Right lung (tissue), 10 donors: ENCODE results near the gene SNX32. TPM values are rescaled to one million over a fixed set of nuclear protein-coding genes. Genes with fewer than 3 reads are reported as not detected.

Experiments used
- DNase-seq, 2 donors: peaks; one replicate each; pipeline ENCODE4 v3.0.0-alpha.2; 2013
- long read RNA-seq, 8 donors: transcript quantifications; one replicate each; lab custom pipeline, GENCODE V29; 2026
- polyA plus RNA-seq, 5 donors: library from polyadenylated mRNA; unstranded; fragments of 120-200 nt; gene quantifications; one replicate each; pipeline versions ENCODE4 v1.2.1 to v1.2.3, GENCODE V29; 2013; ENCODE audit warnings: inconsistent platforms in 1 of 5, low replicate concordance in 1 of 5; ENCODE audit not compliant: insufficient read length in 5 of 5, insufficient read depth in 1 of 5

SNX32 gene
- 1 to 10 TPM; 1.6 to 5.2 (median 3.1) TPM for polyA plus RNA-seq
- long read RNA-seq, donor 1, partial matches to known transcripts: 1,150 of 1,156 reads
- long read RNA-seq, donor 1, other reads (novel, unspliced or antisense): 6 of 1,156 reads
- long read RNA-seq, donor 2, partial matches to known transcripts: 0 of 2 reads
- long read RNA-seq, donor 2, other reads (novel, unspliced or antisense): 0 of 2 reads
- long read RNA-seq, donor 3, partial matches to known transcripts: 1,105 of 1,105 reads
- long read RNA-seq, donor 3, other reads (novel, unspliced or antisense): 0 of 1,105 reads
- long read RNA-seq, donor 4, partial matches to known transcripts: 210 of 686 reads
- long read RNA-seq, donor 4, other reads (novel, unspliced or antisense): 476 of 686 reads
- long read RNA-seq, donor 5, partial matches to known transcripts: 1,199 of 1,267 reads
- long read RNA-seq, donor 5, other reads (novel, unspliced or antisense): 68 of 1,267 reads
- long read RNA-seq, donor 6, partial matches to known transcripts: 1,142 of 1,143 reads
- long read RNA-seq, donor 6, other reads (novel, unspliced or antisense): 0 of 1,143 reads
- long read RNA-seq, donor 7, partial matches to known transcripts: 1,374 of 1,383 reads
- long read RNA-seq, donor 7, other reads (novel, unspliced or antisense): 9 of 1,383 reads
- long read RNA-seq, donor 8, partial matches to known transcripts: 126 of 484 reads
- long read RNA-seq, donor 8, other reads (novel, unspliced or antisense): 358 of 484 reads

DNA sequence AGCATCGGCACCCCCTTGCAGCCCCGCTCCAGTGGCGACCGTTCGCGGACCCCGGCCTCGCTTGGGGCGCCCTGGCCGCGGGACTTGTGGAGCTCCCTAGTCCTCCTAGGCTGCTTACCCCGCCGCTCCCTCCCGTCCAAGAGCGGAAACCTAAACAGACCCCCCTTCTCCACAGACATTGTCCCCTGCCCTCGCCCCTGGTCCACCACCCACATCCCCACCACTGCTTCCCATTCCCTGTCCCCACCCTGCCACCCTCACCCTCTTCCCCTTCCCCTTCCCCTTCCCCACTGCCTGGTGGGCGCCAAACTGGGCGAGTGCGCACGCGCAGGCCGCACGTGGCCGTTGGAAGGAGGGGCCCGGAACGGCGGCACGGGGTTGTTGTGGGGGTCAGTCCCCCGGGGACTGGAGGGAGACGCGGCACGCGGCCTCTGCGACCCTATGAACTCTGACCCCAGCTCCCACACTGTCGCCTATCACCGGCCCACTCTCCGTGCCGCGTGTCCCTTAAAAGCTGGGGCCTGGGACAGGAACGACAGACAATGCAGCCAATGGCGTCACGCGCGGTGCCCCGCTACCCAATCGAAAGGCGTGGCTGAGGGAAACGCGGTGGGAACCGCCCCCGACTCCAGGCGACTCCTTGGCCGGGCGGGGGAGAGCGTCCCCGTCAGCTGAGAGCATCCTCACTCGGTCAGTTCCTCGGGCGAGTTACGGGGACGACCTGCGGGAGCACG lies at the start of gene SNX32:
TSS of gene SNX32 (plus strand) at position 667 of the 734 bp plus-strand sequence. CDS start 103 bp downstream, outside the sequence.
- peak; percentile 93 to 94 for DNase-seq

DNA sequence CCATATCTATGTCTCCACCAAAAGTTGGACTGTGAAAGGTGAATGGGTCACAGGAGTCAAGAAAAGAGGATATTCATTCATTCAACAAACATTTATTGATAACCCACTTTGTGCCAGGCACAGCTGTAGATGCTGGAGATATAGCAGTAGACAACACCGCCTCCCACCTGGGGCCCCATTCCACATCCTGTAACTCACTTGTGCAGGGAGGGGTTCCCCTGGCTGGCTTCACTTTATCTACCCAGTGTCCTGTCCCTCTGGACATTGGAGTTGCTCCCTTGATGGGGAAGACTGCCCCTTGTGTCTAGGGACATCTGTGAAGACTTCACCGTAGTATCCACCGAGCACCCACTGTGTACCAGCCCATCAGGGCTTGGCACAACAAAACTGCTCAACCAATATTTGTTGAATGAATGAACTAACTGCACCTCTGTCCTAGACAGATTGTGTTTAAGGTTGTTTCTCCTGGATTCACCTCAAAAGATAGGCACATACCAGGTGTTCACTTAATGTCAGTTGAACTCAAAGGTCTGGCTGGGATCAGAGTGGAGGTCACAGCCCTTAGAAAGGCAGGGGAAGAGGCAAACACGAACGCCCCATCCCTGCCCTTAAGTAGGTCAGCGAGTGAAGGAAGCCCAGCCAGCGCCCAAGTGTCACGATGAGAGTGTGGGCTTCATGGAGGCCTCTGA lies 48.3 kb upstream of the SNX32 start:
- DNase-seq: no peak

DNA sequence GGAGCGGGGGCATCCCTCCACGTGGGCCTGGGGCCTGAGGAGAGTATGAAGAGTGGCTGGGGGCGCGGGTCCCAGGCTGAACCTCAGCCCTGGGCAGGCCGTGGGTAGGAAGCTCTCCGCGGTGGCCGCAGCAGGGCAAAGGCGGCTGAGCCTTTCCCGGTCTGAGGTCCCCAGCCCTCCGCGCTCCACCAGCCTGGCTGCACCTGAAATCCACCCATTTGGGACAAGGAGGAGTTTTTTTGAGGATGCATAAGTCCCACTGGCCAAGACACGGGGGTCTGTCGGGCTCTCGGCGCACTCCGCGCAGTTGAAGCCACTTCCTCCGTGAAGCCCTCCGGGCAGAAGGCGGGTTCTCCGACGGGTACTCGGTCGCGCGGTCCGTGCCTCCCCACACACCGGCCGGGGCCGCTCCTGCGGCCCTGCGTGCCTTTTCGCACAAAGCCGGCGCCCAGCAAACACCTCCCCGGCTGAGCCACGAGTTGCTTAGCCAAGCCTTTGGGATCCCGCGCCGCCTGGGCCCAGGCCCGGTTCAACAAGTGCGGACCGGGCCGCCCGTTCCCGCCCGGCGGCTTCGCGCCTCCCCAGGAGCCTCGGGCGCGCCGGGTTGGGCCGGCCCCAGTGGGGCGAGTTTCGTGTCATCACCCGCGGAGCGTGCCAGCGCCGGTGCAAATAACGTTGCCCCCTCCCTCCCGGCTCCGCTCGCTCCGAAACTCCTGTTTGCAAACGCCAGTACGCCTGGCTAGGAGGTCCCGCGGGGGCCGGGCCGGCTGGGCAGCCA lies 47.6 kb upstream of the SNX32 start:
- no peak for DNase-seq

DNA sequence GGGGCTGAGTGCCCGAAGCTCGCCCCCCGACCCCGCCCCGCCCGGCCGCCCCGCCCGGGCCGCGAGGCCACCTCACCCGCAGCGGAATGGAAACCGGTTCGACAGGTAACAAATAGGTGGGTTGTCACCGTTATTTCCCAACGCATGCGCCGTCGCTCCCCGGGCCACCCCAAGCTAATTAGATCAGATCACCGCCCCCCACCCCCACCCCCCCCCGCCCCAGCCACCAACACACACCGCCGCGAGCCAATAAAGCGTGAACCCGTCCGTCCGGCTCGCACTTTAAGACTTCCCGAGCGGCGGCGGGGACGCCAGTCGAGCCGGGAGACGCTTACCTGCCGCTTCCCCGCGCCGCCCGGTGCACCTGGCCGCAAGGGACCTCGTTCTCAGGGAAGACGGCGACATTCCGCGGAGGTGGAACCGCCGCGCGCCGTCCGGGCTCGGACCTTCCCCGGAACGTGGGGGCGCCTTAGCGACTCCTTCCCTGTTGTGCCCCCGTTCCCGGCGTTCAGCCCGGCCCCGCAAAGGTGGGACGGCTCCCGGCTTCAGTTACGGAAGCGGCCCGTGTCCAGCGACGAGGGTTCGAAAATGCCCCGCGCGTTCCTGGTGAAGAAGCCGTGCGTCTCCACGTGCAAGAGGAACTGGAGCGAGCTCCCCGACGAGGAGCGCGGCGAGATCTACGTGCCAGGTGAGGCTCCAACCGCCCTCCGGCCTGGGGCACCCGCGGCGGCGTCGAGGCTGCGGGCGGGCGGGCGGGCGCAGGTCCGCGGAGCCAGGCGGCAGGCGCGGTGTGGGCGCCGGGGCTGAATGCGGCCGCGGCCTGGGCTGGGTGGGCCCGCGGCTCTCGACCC lies 46.8 kb upstream of the SNX32 start, which contains the start of gene OVOL1:
TSS of gene OVOL1 (plus strand) at position 278 of the 851 bp plus-strand sequence. CDS start at position 589, 311 bp downstream.
- no peak for DNase-seq

DNA sequence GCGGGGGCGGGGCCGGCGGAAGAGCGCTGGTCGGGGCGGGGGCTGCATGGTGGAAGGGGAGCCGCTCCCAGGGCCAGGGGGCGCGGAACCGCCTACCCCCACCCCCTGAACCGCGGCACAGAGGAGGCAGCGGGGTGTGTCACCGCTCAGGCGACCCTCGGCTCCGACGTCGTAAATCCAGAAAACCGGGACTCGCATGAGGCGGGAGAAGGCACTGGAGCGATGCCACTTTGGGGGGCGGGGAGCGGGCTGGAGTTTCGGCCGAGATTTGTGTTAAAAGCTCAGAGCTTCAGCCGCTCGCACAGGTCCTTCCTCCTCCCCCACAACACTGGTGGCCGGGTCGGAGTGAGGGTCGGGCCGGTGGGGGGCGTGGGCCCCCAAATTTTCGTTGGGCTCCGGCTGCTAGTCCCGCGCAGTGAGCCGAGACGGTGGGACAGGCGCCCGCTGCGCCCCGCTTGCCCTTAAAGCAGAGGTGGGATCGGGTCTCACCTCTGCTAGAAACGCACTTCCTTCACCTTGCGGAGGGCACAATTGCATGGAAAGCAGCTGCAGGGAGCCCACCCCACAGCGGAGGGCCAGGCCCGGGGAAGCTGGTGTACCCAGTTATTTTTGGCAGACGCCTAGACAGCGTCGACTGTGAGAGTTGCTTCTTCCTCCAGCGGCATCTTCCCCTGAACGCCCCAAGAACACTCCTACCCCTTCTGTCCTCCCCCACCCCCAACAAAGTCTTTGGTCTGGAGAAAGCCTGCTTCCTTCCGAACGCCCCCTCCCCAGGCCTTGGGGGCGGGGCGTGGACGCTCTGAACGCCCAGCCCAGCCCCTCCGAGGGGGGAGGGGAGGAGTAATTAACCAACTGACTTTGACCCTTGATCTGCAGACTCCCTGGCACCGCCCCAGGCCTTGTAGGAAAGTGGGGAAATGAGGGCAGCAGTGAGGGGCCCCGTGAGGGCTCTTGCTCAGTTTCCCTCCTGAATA lies 45.8 kb upstream of the SNX32 start:
- no peak for DNase-seq

DNA sequence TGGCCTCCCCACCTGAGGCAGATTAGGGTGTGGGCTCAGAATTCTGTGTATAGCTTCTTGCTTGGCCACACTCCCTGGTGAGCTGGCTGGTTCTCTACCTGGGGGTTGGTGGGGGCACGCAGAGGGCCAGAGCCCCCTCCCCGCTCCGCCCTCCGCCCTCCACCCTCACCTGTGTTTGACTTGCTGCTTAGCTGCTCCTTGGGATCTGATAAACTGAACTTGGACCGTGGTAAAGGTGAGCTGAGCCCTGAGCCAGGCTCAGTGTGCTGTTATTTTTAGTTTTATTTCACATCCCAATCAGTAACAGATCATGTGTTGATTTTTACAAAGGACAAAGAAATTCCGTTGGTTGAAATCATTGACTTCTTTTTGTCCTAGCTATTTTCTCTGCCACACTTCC lies 44.9 kb upstream of the SNX32 start:
- DNase-seq: no peak

DNA sequence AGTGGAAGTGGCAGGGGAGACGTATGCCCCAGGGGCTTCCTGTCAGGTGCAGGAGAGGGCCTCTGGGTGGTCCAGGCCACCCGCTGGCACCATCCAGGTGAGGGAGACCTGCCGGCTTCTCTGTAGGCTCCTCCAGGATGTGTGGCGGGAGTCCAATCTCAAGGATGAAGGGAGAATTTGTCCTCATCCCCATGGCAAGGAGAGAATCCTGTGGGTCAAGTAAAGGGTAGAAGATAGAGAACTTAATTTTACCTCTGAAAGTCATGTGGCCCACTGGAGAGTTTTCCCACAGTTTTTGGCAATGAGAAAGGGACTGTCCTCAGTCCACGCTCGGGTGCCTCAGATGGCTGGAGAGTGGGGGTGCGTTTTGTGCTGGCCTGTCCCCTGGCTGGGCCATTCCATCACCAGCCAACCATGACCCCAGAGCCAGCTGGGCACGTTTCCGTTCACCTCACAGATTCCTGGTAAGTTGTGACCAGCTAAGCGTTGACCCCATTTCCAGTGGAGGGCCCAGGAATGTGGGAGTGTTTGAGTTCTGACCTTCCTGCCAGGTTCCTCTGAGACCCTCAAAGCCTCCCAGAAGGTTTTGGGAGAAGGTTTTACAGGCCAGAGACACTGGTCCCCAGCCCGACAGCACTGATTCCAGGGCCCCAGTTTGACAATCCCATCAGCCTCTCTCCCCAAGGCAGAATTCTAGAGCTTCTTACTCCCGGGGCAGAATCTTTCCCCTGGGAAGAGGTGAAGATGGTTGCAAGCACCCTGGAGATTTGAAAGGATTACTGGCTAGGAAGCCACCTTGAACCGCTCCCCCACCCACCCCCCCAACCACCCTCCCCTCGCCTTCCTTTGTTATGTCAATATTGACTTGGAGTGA lies 44.3 kb upstream of the SNX32 start:
- DNase-seq: no peak

DNA sequence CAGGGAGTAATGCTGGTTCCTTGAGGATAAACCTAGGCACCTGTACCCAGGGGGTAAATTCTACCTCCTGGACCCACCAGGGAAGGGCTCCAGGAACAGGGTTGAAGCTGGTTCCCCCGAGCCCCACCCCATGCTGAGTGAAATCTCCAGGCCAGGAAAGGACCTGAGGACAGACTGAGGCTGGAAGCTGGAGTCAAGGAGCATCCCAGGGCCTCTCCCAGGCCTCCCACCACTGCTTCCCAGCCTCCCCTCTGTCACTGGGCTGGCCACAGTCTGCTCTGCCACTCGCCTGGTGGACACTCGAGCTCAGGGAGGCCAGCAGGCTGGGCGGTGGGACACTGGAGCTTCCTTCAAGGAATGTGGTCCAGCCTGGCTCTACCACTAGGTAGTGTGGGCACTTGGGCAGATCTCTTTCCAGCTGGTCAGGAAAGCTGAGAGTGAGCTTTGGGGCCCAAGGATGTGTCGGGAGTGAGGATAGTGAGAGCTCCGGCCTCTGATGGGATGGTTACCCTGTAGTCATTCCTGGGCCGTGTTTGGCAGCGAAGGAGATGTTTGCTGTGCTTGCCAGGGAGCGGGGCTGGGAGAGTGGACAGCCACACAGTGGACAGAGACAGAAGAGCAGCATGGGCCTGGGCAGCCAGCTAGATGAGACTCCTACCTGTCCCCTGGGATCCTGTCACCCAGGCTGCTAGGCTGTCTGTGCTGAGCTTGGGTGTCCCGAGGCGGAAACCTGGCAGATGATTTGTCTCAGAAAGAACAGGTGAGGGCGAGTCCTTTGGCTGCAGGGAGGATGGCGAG lies 43.5 kb upstream of the SNX32 start:
- no peak for DNase-seq

DNA sequence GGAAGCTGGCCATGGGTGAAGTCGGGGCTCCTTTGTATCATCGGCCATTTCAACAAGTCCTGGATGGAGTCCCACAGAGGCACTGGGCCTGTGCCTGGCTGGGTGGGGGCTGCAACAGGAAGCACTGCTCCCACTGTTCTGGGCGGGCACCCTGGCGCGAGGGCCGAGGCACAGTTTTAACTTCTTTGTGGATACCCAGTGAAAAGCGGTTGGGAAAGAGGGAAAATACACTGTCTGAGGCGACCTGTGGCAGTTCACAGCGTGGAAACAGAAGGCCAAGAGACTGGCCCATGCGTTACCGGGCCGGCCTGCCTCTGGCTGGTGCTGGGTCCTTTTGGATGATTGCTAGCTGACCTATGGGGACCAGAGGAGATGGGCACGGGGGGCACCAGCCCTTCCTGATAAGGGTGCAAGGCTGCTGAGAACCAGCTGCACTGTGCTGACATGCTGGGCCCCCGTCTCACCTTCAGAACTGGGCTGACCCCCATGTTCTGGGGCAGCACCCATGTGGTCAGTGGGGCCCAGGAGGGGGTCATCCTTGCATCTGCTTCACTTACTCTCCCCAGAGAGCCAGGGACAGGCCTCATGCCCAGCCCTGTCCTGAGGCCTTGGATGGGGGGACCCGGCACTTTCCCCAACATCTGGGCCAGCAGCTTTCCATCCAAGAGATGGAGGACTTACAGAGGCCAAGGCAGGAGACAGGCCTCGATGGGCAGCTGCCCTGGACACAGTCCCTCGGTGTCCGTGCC lies 42.7 kb upstream of the SNX32 start:
- DNase-seq: no peak

DNA sequence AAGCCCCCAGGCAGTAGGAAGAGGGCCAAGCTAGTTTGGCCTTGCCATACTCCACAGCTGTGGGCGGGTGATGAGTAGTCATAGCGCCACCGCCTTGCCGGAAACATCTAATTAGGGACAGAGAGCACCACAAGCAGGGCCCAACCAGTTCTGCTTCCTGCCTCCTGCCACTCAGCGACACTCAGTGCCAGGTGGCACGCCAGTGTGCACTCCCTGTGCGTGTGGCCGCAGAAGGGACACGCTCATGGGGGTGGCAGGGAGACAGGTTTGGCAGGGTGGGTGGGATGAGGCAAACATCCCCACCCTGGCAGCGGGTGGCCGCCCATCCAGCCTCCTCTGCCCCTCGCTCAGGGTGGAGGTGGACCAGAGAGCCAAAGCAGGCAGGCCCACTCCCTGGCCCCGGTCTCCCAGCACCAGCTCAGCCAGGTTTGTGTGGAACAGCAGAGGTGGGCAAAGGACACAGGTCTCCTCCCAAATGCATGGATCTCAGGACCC lies 42.0 kb upstream of the SNX32 start:
- no peak for DNase-seq

DNA sequence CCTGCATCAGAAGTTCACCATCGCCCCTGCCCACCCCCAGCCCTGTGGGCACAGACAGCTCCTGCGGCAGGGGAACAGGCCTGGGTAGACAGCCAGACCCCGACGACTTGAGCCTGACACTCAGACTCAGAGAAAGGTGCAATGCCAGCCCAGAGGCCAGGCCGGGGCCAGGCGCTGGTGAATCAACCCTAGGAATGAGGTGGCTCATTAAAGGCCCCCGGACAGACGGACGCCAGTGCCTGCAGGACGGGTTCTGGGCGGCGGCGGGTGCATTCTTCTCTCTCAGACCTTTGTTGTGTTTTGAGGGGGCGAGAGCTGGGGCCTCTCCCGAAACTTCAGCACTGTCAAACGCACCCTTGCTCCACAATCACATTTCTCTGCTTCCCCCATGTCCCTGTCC lies 41.3 kb upstream of the SNX32 start:
- DNase-seq: no peak

DNA sequence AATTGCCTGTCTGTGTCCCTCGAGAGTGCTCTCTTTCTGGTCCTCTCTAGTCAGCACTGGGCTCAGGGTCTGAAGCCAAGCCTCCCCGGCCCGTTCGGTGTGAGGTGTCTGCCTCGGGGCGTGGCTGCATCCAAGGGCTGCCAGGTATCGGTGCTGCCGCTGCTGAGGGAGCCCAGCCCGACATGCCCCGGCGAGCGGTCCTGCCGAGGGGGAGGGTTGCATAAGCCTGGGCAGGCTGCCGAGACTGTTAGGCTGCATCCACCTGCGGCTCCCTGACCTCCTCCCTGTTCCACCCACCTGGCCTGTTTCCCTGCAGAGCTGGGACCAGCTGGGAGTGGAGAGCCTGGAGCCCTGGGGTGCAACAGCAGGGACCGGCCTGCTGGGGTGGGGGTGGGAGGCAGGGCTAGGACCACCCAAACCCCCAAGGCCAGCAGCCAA lies 40.6 kb upstream of the SNX32 start:
- DNase-seq: no peak

DNA sequence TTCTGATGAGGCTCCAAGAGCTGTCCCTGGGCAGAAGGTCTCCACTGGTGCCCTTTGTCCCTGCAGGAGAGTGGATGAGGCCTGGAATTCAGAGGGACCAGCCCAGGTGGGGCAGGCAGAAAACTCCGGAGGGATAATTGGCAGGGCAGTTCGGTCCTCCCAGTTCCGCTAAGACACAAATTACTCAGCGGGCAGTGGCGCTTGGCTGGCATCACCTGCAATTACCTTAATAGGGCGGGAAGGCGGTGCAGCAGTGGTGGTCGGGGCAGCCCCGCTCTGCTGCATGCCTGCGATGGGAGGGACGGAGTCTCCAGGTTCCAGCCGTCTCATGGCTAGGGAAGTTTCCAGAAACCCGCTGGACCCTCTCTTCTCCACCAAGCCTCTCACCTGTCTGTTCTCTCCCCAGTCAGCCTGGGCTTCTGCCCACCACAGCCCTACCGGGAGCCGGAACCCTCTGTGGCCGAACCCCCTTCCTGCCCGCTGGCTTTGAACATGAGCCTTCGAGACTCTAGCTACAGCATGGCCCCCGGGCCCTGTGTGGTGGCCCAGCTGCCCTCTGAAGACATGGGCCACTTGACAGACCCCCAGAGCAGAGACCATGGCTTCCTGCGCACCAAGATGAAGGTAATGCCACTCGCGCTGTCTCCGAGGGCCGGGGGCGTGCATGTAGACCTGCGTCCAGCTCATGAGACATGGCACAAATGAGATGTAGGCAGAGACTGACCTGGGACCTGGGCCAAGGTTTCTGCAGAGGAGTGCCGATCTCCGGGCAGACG lies 40.0 kb upstream of the SNX32 start:
- DNase-seq: no peak
